GM18870 (cell line): ENCODE measurements around the gene ITGA11.

ENCODE experiments used
- ATAC-seq: cut with Tn5 transposase; IDR thresholded peaks from one replicate; pipeline ENCODE4 v1.9.1; 2021; ENCODE audit warnings: moderate library complexity; ENCODE audit not compliant: unreplicated experiment

Gene ITGA11

GRCh38 chr15:68379058-68379758 lies 52.8 kb downstream of the ITGA11 start:
- ATAC-seq, result no peak

GRCh38 chr15:68378595-68378994 lies 53.4 kb downstream of the ITGA11 start:
- ATAC-seq, result no peak

GRCh38 chr15:68377766-68378165 lies 54.2 kb downstream of the ITGA11 start:
- no peak for ATAC-seq

- ATAC-seq, result no peak
Observed at GRCh38 chr15:68376447-68377060, 55.4 kb downstream of the ITGA11 start.

GRCh38 chr15:68375716-68376220 lies 56.2 kb downstream of the ITGA11 start:
- ATAC-seq, result no peak

GRCh38 chr15:68375191-68375631 lies 56.8 kb downstream of the ITGA11 start:
- ATAC-seq, result no peak

GRCh38 chr15:68374168-68374745 lies 57.7 kb downstream of the ITGA11 start:
- no peak for ATAC-seq

GRCh38 chr15:68373028-68373427 lies 58.9 kb downstream of the ITGA11 start:
- no peak for ATAC-seq

GRCh38 chr15:68372291-68372811 lies 59.6 kb downstream of the ITGA11 start:
- no peak for ATAC-seq

GRCh38 chr15:68371851-68372250 lies 60.1 kb downstream of the ITGA11 start:
- no peak for ATAC-seq

- no peak for ATAC-seq
Observed at GRCh38 chr15:68371160-68371559, 60.8 kb downstream of the ITGA11 start.

- ATAC-seq, result no peak
Observed at GRCh38 chr15:68370768-68371151, 61.2 kb downstream of the ITGA11 start.

- no peak for ATAC-seq
Observed at GRCh38 chr15:68369931-68370767, 61.8 kb downstream of the ITGA11 start.

GRCh38 chr15:68368731-68369435 lies 63.1 kb downstream of the ITGA11 start:
- ATAC-seq, result no peak

GRCh38 chr15:68367992-68368391 lies 64.0 kb downstream of the ITGA11 start:
- no peak for ATAC-seq

- ATAC-seq, result no peak
Observed at GRCh38 chr15:68367226-68367625, 64.7 kb downstream of the ITGA11 start.

GRCh38 chr15:68366314-68366713 lies 65.6 kb downstream of the ITGA11 start:
- no peak for ATAC-seq

- no peak for ATAC-seq
Observed at GRCh38 chr15:68365770-68366169, 66.2 kb downstream of the ITGA11 start.

- ATAC-seq, result no peak
Observed at GRCh38 chr15:68365140-68365745, 66.7 kb downstream of the ITGA11 start.

- ATAC-seq, result no peak
Observed at GRCh38 chr15:68364660-68365035, 67.3 kb downstream of the ITGA11 start.
